A549 (cell line): ENCODE data around the gene TRAPPC12. TPM values are rescaled to one million over a fixed set of nuclear protein-coding genes. Genes with fewer than 3 reads are reported as not detected.

Experiments
- ATAC-seq, 2 experiments: fragments of 200-7000 bp in 1 of 2; fragments of >200 bp in 1 of 2; cut with Nextera tagmentation in 1 of 2; cut with Tn5 transposase in 1 of 2; 3 replicates each; pipeline versions ENCODE4 v1.8.0 to v1.9.1; 2018 to 2020; ENCODE audit warnings: mild to moderate bottlenecking in 1 of 2, moderate library complexity in 1 of 2
- CTCF ChIA-PET: fragments of 300-600 bp; sonication (Branson Sonifier 250); formaldehyde crosslinking; extraction: SDS; loops from one replicate; lab custom pipeline; 2021; ENCODE audit warnings: antibody characterized with exemption, inconsistent platforms; lab: Yijun Ruan, JAX
- POLR2A ChIA-PET: fragments of 350-600 bp; formaldehyde crosslinking; extraction: SDS; loops from one replicate; lab custom pipeline; 2021; ENCODE audit warnings: antibody characterized with exemption, inconsistent platforms; lab: Yijun Ruan, JAX
- DNase-seq, 2 experiments: peaks; one replicate each; pipeline versions ENCODE4 v3.0.0 to v3.0.0-alpha.2; 2011 to 2016; ENCODE audit warnings: low read depth in 1 of 2, low spot score in 1 of 2
- FAIRE-seq: peaks from 2 replicates; lab custom pipeline; 2011; peaks lifted over from hg19 to GRCh38; lab: Jason Lieb, UNC
- H3K27ac ChIP-seq, 2 experiments: fragments of >200 bp; sonication (Bioruptor Twin); formaldehyde crosslinking; 3 replicates each; pipeline ENCODE4 v1.5.1; 2016 to 2017
- H3K4me1 ChIP-seq: fragments of >200 bp; sonication (Bioruptor Twin); formaldehyde crosslinking; 3 replicates; pipeline ENCODE4 v1.6.1; 2016
- H3K4me2 ChIP-seq: fragments of >200 bp; sonication (Bioruptor Twin); formaldehyde crosslinking; 3 replicates; pipeline ENCODE4 v1.6.1; 2016
- H3K4me3 ChIP-seq: fragments of >200 bp; sonication (Bioruptor Twin); formaldehyde crosslinking; 3 replicates; pipeline ENCODE4 v1.5.1; 2016
- H3K9me3 ChIP-seq: fragments of >200 bp; sonication (Bioruptor Twin); formaldehyde crosslinking; 3 replicates; pipeline ENCODE4 v1.6.1; 2016
- CBX8 ChIP-seq: fragments of 200-600 bp; sonication (generic); IDR thresholded peaks from 2 replicates; pipeline ENCODE4 v1.6.1; 2016
- CEBPB ChIP-seq, 2 experiments: fragments of >200 bp in 1 of 2; sonication (Bioruptor Twin) in 1 of 2; formaldehyde crosslinking in 1 of 2; IDR thresholded peaks; 2 replicates each; pipeline ENCODE4 v1.6.1; 2012 to 2016
- CHD4 ChIP-seq: fragments of 200-600 bp; sonication (generic); IDR thresholded peaks from 2 replicates; pipeline ENCODE4 v1.6.1; 2016; ENCODE audit warnings: antibody characterized with exemption, mild to moderate bottlenecking, borderline replicate concordance
- E2F6 ChIP-seq: IDR thresholded peaks from 2 replicates; pipeline ENCODE4 v1.6.1; 2012; ENCODE audit warnings: low read depth, borderline replicate concordance
- EHF ChIP-seq: fragments of 250-450 bp; sonication (Bioruptor Pico); IDR thresholded peaks from 2 replicates; pipeline ENCODE4 v1.5.0; 2020; ENCODE audit warnings: mild to moderate bottlenecking
- EP300 ChIP-seq, 2 experiments: fragments of >200 bp; sonication (Bioruptor Twin); formaldehyde crosslinking; IDR thresholded peaks; 2 replicates in 1 of 2; 3 replicates in 1 of 2; pipeline ENCODE4 v1.6.1; 2016 to 2017
- FOSL2 ChIP-seq, 2 experiments: fragments of 450-650 bp in 1 of 2; fragments of >200 bp in 1 of 2; sonication (Bioruptor Twin) in 1 of 2; formaldehyde crosslinking; IDR thresholded peaks; 2 replicates each; pipeline versions ENCODE4 v1.5.0 to v1.6.1; 2016 to 2020; ENCODE audit warnings: mild to moderate bottlenecking in 1 of 2, moderate library complexity in 1 of 2
- FOXS1 ChIP-seq: fragments of 250-450 bp; sonication (Bioruptor Pico); IDR thresholded peaks from 2 replicates; pipeline ENCODE4 v1.5.0; 2020; ENCODE audit warnings: mild to moderate bottlenecking, moderate library complexity
- HDAC2 ChIP-seq: fragments of 200-600 bp; sonication (generic); IDR thresholded peaks from 2 replicates; pipeline ENCODE4 v1.6.1; 2016
- HOXA7 ChIP-seq: fragments of 250-450 bp; sonication (Bioruptor Pico); IDR thresholded peaks from 2 replicates; pipeline ENCODE4 v1.5.0; 2020; ENCODE audit warnings: mild to moderate bottlenecking, moderate library complexity
- KDM1A ChIP-seq: fragments of 200-600 bp; sonication (generic); IDR thresholded peaks from 2 replicates; pipeline ENCODE4 v1.6.1; 2016; ENCODE audit warnings: low read depth, mild to moderate bottlenecking
- KDM5A ChIP-seq: fragments of 200-600 bp; sonication (generic); IDR thresholded peaks from 2 replicates; pipeline ENCODE4 v1.6.1; 2016; ENCODE audit warnings: antibody characterized with exemption, mild to moderate bottlenecking
- MAZ ChIP-seq: fragments of 150-350 bp; IDR thresholded peaks from 2 replicates; pipeline ENCODE4 v1.6.1; 2014; ENCODE audit warnings: antibody characterized with exemption, low read depth, low read length, borderline replicate concordance
- MYC ChIP-seq: IDR thresholded peaks from 2 replicates; pipeline ENCODE4 v1.6.1; 2012; ENCODE audit warnings: mild to moderate bottlenecking, inconsistent platforms, low read length, improper control_type of control experiment, borderline replicate concordance
- NPAS2 ChIP-seq: fragments of 250-450 bp; sonication (Bioruptor Pico); IDR thresholded peaks from 2 replicates; pipeline ENCODE4 v1.8.0; 2022; ENCODE audit warnings: mild to moderate bottlenecking, moderate library complexity, borderline replicate concordance
- NR3C1 ChIP-seq: fragments of >200 bp; sonication (Bioruptor Twin); formaldehyde crosslinking; IDR thresholded peaks from 3 replicates; pipeline ENCODE4 v1.6.1; 2017
- POLR2A ChIP-seq: IDR thresholded peaks from 2 replicates; pipeline ENCODE4 v1.6.1; 2012; ENCODE audit warnings: mild to moderate bottlenecking, low read length
- RAD21 ChIP-seq, 2 experiments: fragments of >200 bp in 1 of 2; sonication (Bioruptor Twin) in 1 of 2; formaldehyde crosslinking in 1 of 2; IDR thresholded peaks in 1 of 2; conservative IDR thresholded peaks in 1 of 2; 2 replicates in 1 of 2; 3 replicates in 1 of 2; pipeline ENCODE4 v1.6.1; 2012 to 2018; ENCODE audit warnings: inconsistent platforms in 1 of 2
- RARB ChIP-seq: fragments of 250-450 bp; sonication (Bioruptor Pico); IDR thresholded peaks from 2 replicates; pipeline ENCODE4 v1.8.0; 2021; ENCODE audit warnings: mild to moderate bottlenecking, moderate library complexity
- RCOR1 ChIP-seq: fragments of 150-350 bp; IDR thresholded peaks from 2 replicates; pipeline ENCODE4 v1.6.1; 2014; ENCODE audit warnings: antibody characterized with exemption, low read length, low read depth
- REST ChIP-seq: fragments of 200-600 bp; sonication (generic); IDR thresholded peaks from 2 replicates; pipeline ENCODE4 v1.6.1; 2016; ENCODE audit warnings: antibody characterized with exemption, mild to moderate bottlenecking, moderate library complexity
- TP53 ChIP-seq: fragments of 250-450 bp; sonication (Bioruptor Pico); IDR thresholded peaks from 2 replicates; pipeline ENCODE4 v1.5.0; 2021; ENCODE audit warnings: mild to moderate bottlenecking, moderate library complexity
- ZNF302 ChIP-seq: fragments of 250-450 bp; sonication (Bioruptor Pico); IDR thresholded peaks from 2 replicates; pipeline ENCODE4 v1.9.0; 2021; ENCODE audit warnings: inconsistent platforms, mild to moderate bottlenecking, moderate library complexity
- WGBS: methylation state at CpG from one replicate; pipeline ENCODE4 v1.1.6; 2017; ENCODE audit errors: missing lambda C conversion rate; 5-methylcytosine and 5-hydroxymethylcytosine counted together
- polyA plus RNA-seq, 4 experiments: library from polyadenylated mRNA; depleted of rRNA in 3 of 4; stranded (reverse); fragments of >200 nt; fragmentation: RNase III in 1 of 4; extraction: RNeasy Plus Mini Kit Qiagen cat#74134 plus additional on column Dnase treatment in 1 of 4; gene quantifications; 2 replicates in 3 of 4; 3 replicates in 1 of 4; pipeline ENCODE4 v1.2.3, GENCODE V29; 2011 to 2017
- TF ChIP-seq, protein P1 (sequence below): fragments of 150-350 bp; IDR thresholded peaks from 2 replicates; pipeline ENCODE4 v1.6.1; 2014; ENCODE audit warnings: low read depth, mild to moderate bottlenecking, low read length
- TF ChIP-seq, protein P2 (sequence below): fragments of >200 bp; sonication (Bioruptor Twin); formaldehyde crosslinking; IDR thresholded peaks from 3 replicates; pipeline ENCODE4 v1.6.1; 2016
- TF ChIP-seq, protein P3 (sequence below): fragments of 250-450 bp; sonication (Bioruptor Pico); IDR thresholded peaks from 2 replicates; pipeline ENCODE4 v1.5.0; 2020; ENCODE audit warnings: low read depth, mild to moderate bottlenecking, moderate library complexity
- TF ChIP-seq, protein P4 (sequence below): fragments of >200 bp; sonication (Bioruptor Twin); formaldehyde crosslinking; IDR thresholded peaks from 3 replicates; pipeline ENCODE4 v1.5.1; 2016
- TF ChIP-seq, protein P5 (sequence below): IDR thresholded peaks from 2 replicates; pipeline ENCODE4 v1.6.1; 2012

TRAPPC12 gene
- polyA plus RNA-seq, 2 of the 4 experiments (the other 2 are of a cell fraction) = 42.3 to 55.0 TPM

DNA sequence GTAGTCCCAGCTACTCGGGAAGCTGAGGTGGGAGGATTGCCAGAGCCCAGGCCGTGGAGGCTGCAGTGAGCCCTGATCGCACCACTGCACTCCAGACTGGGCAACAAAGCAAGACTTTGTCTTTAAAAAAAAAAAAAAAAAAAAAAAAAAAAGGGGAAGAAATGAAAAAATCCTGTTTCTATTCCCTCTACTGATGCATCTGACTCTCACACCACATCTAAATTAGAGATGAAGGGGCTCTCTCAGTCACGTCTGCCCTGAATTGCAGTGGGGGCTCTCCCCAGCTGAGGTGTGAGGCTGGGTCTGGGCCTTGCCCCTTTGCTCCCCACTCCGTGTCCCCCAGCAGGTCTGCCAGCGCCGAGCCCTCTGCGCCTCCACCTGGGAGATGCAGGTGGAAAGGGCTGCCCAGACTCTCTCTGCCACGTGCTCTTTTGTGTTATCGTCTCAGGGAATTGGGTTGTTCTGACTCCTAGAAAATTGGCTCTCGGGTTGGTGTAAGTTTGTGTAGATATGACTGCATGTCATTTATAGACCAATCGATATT is 30.2 kb downstream of the TRAPPC12 start:
- no peaks in the 10 kb centered on the region for H3K9me3 ChIP-seq
- no peaks in the 10 kb centered on the region for H3K4me1 ChIP-seq
- H3K27ac ChIP-seq = no peak overlapping the region
- CTCF ChIA-PET = interaction anchor here (0.6 kb wide), 1 partner anchor 14 kb away, joined by 4 read pairs; no protein-coding TSS in a partner anchor
- ATAC-seq = no peak
- no peak for DNase-seq
- FAIRE-seq = no peak
- no peak overlapping the region for H3K4me2 ChIP-seq
- POLR2A ChIA-PET = no interaction called here
- no peak overlapping the region for H3K4me3 ChIP-seq
- TF ChIP-seq HOXA7 (CRISPR knock-in tag) (no peak), KDM1A (no peak), RARB (CRISPR knock-in tag) (no peak), REST (no peak), FOXS1 (no peak), ZNF302 (CRISPR knock-in tag) (no peak), POLR2A (no peak), RAD21 (conservative IDR thresholded peaks at IDR 0.05 in 1 of 2, IDR thresholded peaks at IDR 0.05 in 1 of 2) (no peak), KDM5A (no peak), CEBPB (IDR thresholded peaks at IDR 0.05) (no peak), E2F6 (no peak), EHF (CRISPR knock-in tag) (no peak), MAZ (no peak), CHD4 (no peak), HDAC2 (no peak)
- TF ChIP-seq, protein P1, sequence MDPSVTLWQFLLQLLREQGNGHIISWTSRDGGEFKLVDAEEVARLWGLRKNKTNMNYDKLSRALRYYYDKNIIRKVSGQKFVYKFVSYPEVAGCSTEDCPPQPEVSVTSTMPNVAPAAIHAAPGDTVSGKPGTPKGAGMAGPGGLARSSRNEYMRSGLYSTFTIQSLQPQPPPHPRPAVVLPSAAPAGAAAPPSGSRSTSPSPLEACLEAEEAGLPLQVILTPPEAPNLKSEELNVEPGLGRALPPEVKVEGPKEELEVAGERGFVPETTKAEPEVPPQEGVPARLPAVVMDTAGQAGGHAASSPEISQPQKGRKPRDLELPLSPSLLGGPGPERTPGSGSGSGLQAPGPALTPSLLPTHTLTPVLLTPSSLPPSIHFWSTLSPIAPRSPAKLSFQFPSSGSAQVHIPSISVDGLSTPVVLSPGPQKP = no peak
- TF ChIP-seq, protein P2, sequence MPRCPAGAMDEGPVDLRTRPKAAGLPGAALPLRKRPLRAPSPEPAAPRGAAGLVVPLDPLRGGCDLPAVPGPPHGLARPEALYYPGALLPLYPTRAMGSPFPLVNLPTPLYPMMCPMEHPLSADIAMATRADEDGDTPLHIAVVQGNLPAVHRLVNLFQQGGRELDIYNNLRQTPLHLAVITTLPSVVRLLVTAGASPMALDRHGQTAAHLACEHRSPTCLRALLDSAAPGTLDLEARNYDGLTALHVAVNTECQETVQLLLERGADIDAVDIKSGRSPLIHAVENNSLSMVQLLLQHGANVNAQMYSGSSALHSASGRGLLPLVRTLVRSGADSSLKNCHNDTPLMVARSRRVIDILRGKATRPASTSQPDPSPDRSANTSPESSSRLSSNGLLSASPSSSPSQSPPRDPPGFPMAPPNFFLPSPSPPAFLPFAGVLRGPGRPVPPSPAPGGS = no peak
- WGBS = 93% methylated on average over 12 of the region's 12 CpGs

DNA sequence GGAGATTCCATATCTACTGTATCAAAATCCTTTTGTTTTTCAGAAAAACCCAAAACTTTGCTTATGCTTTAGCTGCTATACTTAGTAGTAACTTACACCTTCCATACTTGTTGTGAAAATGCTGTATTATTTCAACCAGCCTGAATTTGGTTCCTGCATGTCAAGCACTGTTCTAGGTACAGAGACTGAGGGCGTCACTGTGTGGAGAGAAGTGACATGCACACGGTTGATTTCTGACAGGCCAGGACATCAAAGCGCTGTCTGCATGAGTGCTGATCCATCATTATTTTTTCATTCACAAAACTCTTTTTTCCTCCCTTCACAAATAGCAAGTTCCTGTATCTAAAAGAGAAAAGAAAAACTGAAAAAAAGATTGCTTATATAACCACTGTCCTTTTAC is 31.6 kb downstream of the TRAPPC12 start:
- POLR2A ChIA-PET = no interaction called here
- 94% methylated on average over 3 of the region's 3 CpGs for WGBS
- ATAC-seq = no peak
- CTCF ChIA-PET = no interaction called here
- TF ChIP-seq NPAS2 (CRISPR knock-in tag) (no peak), RAD21 (conservative IDR thresholded peaks at IDR 0.05 in 1 of 2, IDR thresholded peaks at IDR 0.05 in 1 of 2) (no peak), CEBPB (IDR thresholded peaks at IDR 0.05) (no peak), EP300 (IDR thresholded peaks at IDR 0.05) (no peak), FOSL2 (IDR thresholded peaks at IDR 0.05) (no peak), FOSL2 (CRISPR knock-in tag; IDR thresholded peaks at IDR 0.05) (no peak), CBX8 (no peak), RCOR1 (no peak), MYC (no peak), TP53 (CRISPR knock-in tag) (no peak), KDM5A (no peak), KDM1A (no peak), NR3C1 (no peak), FOXS1 (no peak)
- TF ChIP-seq, protein P3, sequence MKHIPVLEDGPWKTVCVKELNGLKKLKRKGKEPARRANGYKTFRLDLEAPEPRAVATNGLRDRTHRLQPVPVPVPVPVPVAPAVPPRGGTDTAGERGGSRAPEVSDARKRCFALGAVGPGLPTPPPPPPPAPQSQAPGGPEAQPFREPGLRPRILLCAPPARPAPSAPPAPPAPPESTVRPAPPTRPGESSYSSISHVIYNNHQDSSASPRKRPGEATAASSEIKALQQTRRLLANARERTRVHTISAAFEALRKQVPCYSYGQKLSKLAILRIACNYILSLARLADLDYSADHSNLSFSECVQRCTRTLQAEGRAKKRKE (CRISPR knock-in tag) = no peak
- TF ChIP-seq, protein P4, sequence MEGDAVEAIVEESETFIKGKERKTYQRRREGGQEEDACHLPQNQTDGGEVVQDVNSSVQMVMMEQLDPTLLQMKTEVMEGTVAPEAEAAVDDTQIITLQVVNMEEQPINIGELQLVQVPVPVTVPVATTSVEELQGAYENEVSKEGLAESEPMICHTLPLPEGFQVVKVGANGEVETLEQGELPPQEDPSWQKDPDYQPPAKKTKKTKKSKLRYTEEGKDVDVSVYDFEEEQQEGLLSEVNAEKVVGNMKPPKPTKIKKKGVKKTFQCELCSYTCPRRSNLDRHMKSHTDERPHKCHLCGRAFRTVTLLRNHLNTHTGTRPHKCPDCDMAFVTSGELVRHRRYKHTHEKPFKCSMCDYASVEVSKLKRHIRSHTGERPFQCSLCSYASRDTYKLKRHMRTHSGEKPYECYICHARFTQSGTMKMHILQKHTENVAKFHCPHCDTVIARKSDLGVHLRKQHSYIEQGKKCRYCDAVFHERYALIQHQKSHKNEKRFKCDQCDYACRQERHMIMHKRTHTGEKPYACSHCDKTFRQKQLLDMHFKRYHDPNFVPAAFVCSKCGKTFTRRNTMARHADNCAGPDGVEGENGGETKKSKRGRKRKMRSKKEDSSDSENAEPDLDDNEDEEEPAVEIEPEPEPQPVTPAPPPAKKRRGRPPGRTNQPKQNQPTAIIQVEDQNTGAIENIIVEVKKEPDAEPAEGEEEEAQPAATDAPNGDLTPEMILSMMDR = no peak
- TF ChIP-seq, protein P5, sequence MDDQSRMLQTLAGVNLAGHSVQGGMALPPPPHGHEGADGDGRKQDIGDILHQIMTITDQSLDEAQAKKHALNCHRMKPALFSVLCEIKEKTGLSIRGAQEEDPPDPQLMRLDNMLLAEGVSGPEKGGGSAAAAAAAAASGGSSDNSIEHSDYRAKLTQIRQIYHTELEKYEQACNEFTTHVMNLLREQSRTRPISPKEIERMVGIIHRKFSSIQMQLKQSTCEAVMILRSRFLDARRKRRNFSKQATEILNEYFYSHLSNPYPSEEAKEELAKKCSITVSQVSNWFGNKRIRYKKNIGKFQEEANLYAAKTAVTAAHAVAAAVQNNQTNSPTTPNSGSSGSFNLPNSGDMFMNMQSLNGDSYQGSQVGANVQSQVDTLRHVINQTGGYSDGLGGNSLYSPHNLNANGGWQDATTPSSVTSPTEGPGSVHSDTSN = no peak
- TF ChIP-seq, all 56 proteins: peak for 0
- H3K27ac ChIP-seq = no peak overlapping the region
- DNase-seq = no peak
- no peak overlapping the region for H3K4me2 ChIP-seq
- H3K4me3 ChIP-seq = no peak overlapping the region
- no peak for FAIRE-seq
- H3K4me1 ChIP-seq = no peaks in the 10 kb centered on the region
- H3K9me3 ChIP-seq = no peaks in the 10 kb centered on the region
